Activated CD8-positive, alpha-beta T cell treated with anti-CD3 and anti-CD28 coated beads, Interleukin-2, amount 10 ng/mL, durations not matched to agents 7 days and 5 days (primary cell): ENCODE data around the gene TMEM88. TPM values are rescaled to one million over a fixed set of nuclear protein-coding genes. Genes with fewer than 3 reads are reported as not detected.
"Not testable (repeated sequence)": the region's sequence is repeated elsewhere in the genome, so short reads cannot be mapped to it uniquely, and the experiment has no call there.

Source experiments
- ATAC-seq: fragments of 150-1000 bp; cut with Tn5 transposase; one replicate; pipeline ENCODE4 v1.10.0; 2021; ENCODE audit warnings: moderate library complexity
- CTCF ChIA-PET: fragments of 350-600 bp; sonication (Branson Sonifier 250); formaldehyde crosslinking; loops from one replicate; lab custom pipeline; 2021; ENCODE audit warnings: antibody characterized with exemption; lab: Charles Lee
- POLR2A ChIA-PET: fragments of 350-600 bp; sonication (Branson Sonifier 250); formaldehyde crosslinking; loops from one replicate; lab custom pipeline; 2021; ENCODE audit warnings: antibody characterized with exemption; lab: Charles Lee
- DNase-seq: peaks from one replicate; pipeline ENCODE4 v3.0.0-alpha.2; 2020
- H3K27ac Mint-ChIP-seq: one replicate; pipeline ENCODE4 v1.8.0; 2021; ENCODE audit warnings: mild to moderate bottlenecking, mixed read lengths
- H3K27me3 Mint-ChIP-seq: one replicate; pipeline ENCODE4 v1.8.0; 2021; ENCODE audit warnings: low read depth, mixed read lengths
- H3K36me3 Mint-ChIP-seq: one replicate; pipeline ENCODE4 v1.8.0; 2021; ENCODE audit warnings: low read depth, mixed read lengths
- H3K4me1 Mint-ChIP-seq: one replicate; pipeline ENCODE4 v1.8.0; 2021; ENCODE audit warnings: low read depth, mixed read lengths
- H3K4me3 Mint-ChIP-seq: one replicate; pipeline ENCODE4 v1.8.0; 2021; ENCODE audit warnings: mild to moderate bottlenecking, mixed read lengths
- H3K9me3 Mint-ChIP-seq: one replicate; pipeline ENCODE4 v1.8.0; 2022; ENCODE audit warnings: mixed read lengths; ENCODE audit not compliant: insufficient read depth
- total RNA-seq, 2 experiments: library from RNA; stranded (reverse); gene quantifications; one replicate each; pipeline ENCODE4 v1.2.3, GENCODE V29; 2021

Gene TMEM88
- total RNA-seq, 2 experiments from 2014 or later, result 0.87 to 1.2 TPM

GRCh38 chr17:7859028-7859427 lies 4.2 kb downstream of the TMEM88 start:
- no peak overlapping the region for H3K4me3 Mint-ChIP-seq
- CTCF ChIA-PET, result interaction anchor here (0.6 to 14.5 kb wide), 5 partner anchors 11 to 182 kb away, joined by 3 to 201 read pairs (median 7); partner anchors contain the start of genes CNTROB and KDM6B
- no peak overlapping the region for H3K27ac Mint-ChIP-seq
- no peaks in the 10 kb centered on the region for H3K27me3 Mint-ChIP-seq
- peaks cover 4% of the 10 kb centered on the region for H3K4me1 Mint-ChIP-seq
- H3K36me3 Mint-ChIP-seq, result peaks cover 18% of the 10 kb centered on the region
- POLR2A ChIA-PET, result interaction anchor here (0.9 to 1.4 kb wide), 3 partner anchors 14 to 73 kb away, joined by 3 to 4 read pairs (median 4); partner anchors contain the start of gene CNTROB
- no peaks in the 10 kb centered on the region for H3K9me3 Mint-ChIP-seq
- ATAC-seq, result no peak
- no peak for DNase-seq

GRCh38 chr17:7862692-7863437 lies 8.0 kb downstream of the TMEM88 start:
- no peak overlapping the region for H3K4me3 Mint-ChIP-seq
- no peaks in the 10 kb centered on the region for H3K27me3 Mint-ChIP-seq
- CTCF ChIA-PET, result interaction anchor here (0.7 to 14.5 kb wide), 22 partner anchors 8 to 194 kb away, joined by 3 to 201 read pairs (median 8); partner anchors contain the start of genes CHD3 and RNF227
- no peak overlapping the region for H3K27ac Mint-ChIP-seq
- DNase-seq (peak; percentile 61), ATAC-seq (no peak)
- H3K4me1 Mint-ChIP-seq, result peaks cover 20% of the 10 kb centered on the region
- H3K36me3 Mint-ChIP-seq, result peaks cover 36% of the 10 kb centered on the region
- POLR2A ChIA-PET, result interaction anchor here (0.5 kb wide), 1 partner anchor 512 kb away, joined by 4 read pairs; no protein-coding TSS in a partner anchor
- no peaks in the 10 kb centered on the region for H3K9me3 Mint-ChIP-seq

GRCh38 chr17:7864384-7864783 lies 9.5 kb downstream of the TMEM88 start:
- ChIA-PET CTCF (interaction anchor here (1.0 to 14.5 kb wide), 13 partner anchors 9 to 177 kb away, joined by 3 to 201 read pairs (median 6); partner anchors contain the start of gene CHD3), POLR2A (interaction anchor here (0.7 to 1.2 kb wide), 3 partner anchors 19 to 22 kb away, joined by 3 to 4 read pairs (median 3); no protein-coding TSS in a partner anchor)
- not testable (repeated sequence) for DNase-seq, H3K9me3 Mint-ChIP-seq, H3K27me3 Mint-ChIP-seq, ATAC-seq, H3K4me3 Mint-ChIP-seq, H3K27ac Mint-ChIP-seq
- Mint-ChIP-seq H3K4me1 (peaks cover 33% of the 10 kb centered on the region), H3K36me3 (peaks cover 37% of the 10 kb centered on the region)

GRCh38 chr17:7864995-7865650 lies 10.3 kb downstream of the TMEM88 start:
- no peak for ATAC-seq
- Mint-ChIP-seq H3K9me3 (no peaks in the 10 kb centered on the region), H3K27ac (no peak overlapping the region)

GRCh38 chr17:7867881-7868329 lies 13.0 kb downstream of the TMEM88 start:
- H3K27ac Mint-ChIP-seq, result peak overlapping the region; percentile 81
- peaks cover 36% of the 10 kb centered on the region for H3K4me1 Mint-ChIP-seq
- ChIA-PET POLR2A (interaction anchor here (1.0 to 2.2 kb wide), 3 partner anchors 18 to 63 kb away, joined by 3 to 9 read pairs (median 4); no protein-coding TSS in a partner anchor), CTCF (interaction anchor here (0.6 to 14.5 kb wide), 14 partner anchors 11 to 206 kb away, joined by 3 to 201 read pairs (median 5); partner anchors contain the start of gene NAA38)
- peak; percentile 65 for DNase-seq
- no peaks in the 10 kb centered on the region for H3K9me3 Mint-ChIP-seq
- no peaks in the 10 kb centered on the region for H3K27me3 Mint-ChIP-seq
- peak overlapping the region; percentile 63 for H3K4me3 Mint-ChIP-seq
- ATAC-seq, result peak; percentile 89
- peaks cover 36% of the 10 kb centered on the region for H3K36me3 Mint-ChIP-seq

More at GRCh38 chr17:7864995-7865650, 10.3 kb downstream of the TMEM88 start:
- no peak overlapping the region for H3K4me3 Mint-ChIP-seq
- CTCF ChIA-PET, result interaction anchor here (1.5 to 14.5 kb wide), 8 partner anchors 8 to 177 kb away, joined by 5 to 201 read pairs (median 8); partner anchors contain the start of genes CYB5D1 and NAA38
- H3K4me1 Mint-ChIP-seq, result peaks cover 36% of the 10 kb centered on the region
- POLR2A ChIA-PET, result interaction anchor here (1.2 kb wide), 1 partner anchor 23 kb away, joined by 3 read pairs; no protein-coding TSS in a partner anchor
- no peak for DNase-seq
- peaks cover 34% of the 10 kb centered on the region for H3K36me3 Mint-ChIP-seq
- no peaks in the 10 kb centered on the region for H3K27me3 Mint-ChIP-seq

GRCh38 chr17:7873051-7873450 lies 18.2 kb downstream of the TMEM88 start:
- no peaks in the 10 kb centered on the region for H3K9me3 Mint-ChIP-seq
- H3K36me3 Mint-ChIP-seq, result peaks cover 22% of the 10 kb centered on the region
- H3K27me3 Mint-ChIP-seq, result no peaks in the 10 kb centered on the region
- H3K4me3 Mint-ChIP-seq, result no peak overlapping the region
- ATAC-seq (no peak), DNase-seq (no peak)
- peaks cover 19% of the 10 kb centered on the region for H3K4me1 Mint-ChIP-seq
- H3K27ac Mint-ChIP-seq, result no peak overlapping the region
- ChIA-PET CTCF (interaction anchor here (1.4 to 1.7 kb wide), 2 partner anchors 9 to 11 kb away, joined by 4 to 6 read pairs; no protein-coding TSS in a partner anchor), POLR2A (interaction anchor here (1.1 kb wide), 1 partner anchor 14 kb away, joined by 3 read pairs; no protein-coding TSS in a partner anchor)

GRCh38 chr17:7875804-7876370 lies 21.0 kb downstream of the TMEM88 start:
- Mint-ChIP-seq H3K4me1 (peaks cover 3% of the 10 kb centered on the region), H3K36me3 (peaks cover 18% of the 10 kb centered on the region), H3K27me3 (no peaks in the 10 kb centered on the region), H3K27ac (no peak overlapping the region), H3K4me3 (no peak overlapping the region), H3K9me3 (no peaks in the 10 kb centered on the region)
- ATAC-seq (no peak), DNase-seq (no peak)
- ChIA-PET CTCF (interaction anchor here (0.9 to 3.0 kb wide), 4 partner anchors 13 to 114 kb away, joined by 3 to 14 read pairs (median 4); no protein-coding TSS in a partner anchor), POLR2A (no interaction called here)

GRCh38 chr17:7878234-7878633 lies 23.4 kb downstream of the TMEM88 start:
- no peak overlapping the region for H3K27ac Mint-ChIP-seq
- H3K4me3 Mint-ChIP-seq, result no peak overlapping the region
- ChIA-PET CTCF (interaction anchor here (0.7 to 0.8 kb wide), 2 partner anchors 16 to 112 kb away, joined by 3 read pairs; no protein-coding TSS in a partner anchor), POLR2A (interaction anchor here (0.6 kb wide), 1 partner anchor 329 kb away, joined by 4 read pairs; no protein-coding TSS in a partner anchor)
- no peaks in the 10 kb centered on the region for H3K9me3 Mint-ChIP-seq
- H3K27me3 Mint-ChIP-seq, result no peaks in the 10 kb centered on the region
- DNase-seq, result no peak
- no peak for ATAC-seq
- H3K4me1 Mint-ChIP-seq, result no peaks in the 10 kb centered on the region
- H3K36me3 Mint-ChIP-seq, result peaks cover 9% of the 10 kb centered on the region

- H3K27ac Mint-ChIP-seq, result no peak overlapping the region
- peaks cover 4% of the 10 kb centered on the region for H3K36me3 Mint-ChIP-seq
- ChIA-PET POLR2A (no interaction called here), CTCF (no interaction called here)
- no peak for ATAC-seq
- no peak overlapping the region for H3K4me3 Mint-ChIP-seq
- DNase-seq, result no peak
- no peaks in the 10 kb centered on the region for H3K27me3 Mint-ChIP-seq
- H3K4me1 Mint-ChIP-seq, result no peaks in the 10 kb centered on the region
- H3K9me3 Mint-ChIP-seq, result no peaks in the 10 kb centered on the region
Measured at GRCh38 chr17:7880076-7880868, 25.4 kb downstream of the TMEM88 start.

GRCh38 chr17:7881276-7882054 lies 26.6 kb downstream of the TMEM88 start:
- no peak for DNase-seq
- Mint-ChIP-seq H3K27ac (no peak overlapping the region), H3K4me1 (no peaks in the 10 kb centered on the region), H3K36me3 (peaks cover 6% of the 10 kb centered on the region), H3K9me3 (no peaks in the 10 kb centered on the region), H3K4me3 (no peak overlapping the region), H3K27me3 (no peaks in the 10 kb centered on the region)
- ChIA-PET POLR2A (no interaction called here), CTCF (no interaction called here)
- no peak for ATAC-seq
